Spleen (tissue), 3 donors: ENCODE results near the gene GSN.

Experiments
- POLR2A ChIP-seq, 3 donors: fragments of 450-650 bp; IDR thresholded peaks; one replicate each; pipeline ENCODE4 v1.5.1; 2017; ENCODE audit warnings: antibody characterized with exemption in 3 of 3, mild to moderate bottlenecking in 1 of 3
- POLR2AphosphoS5 ChIP-seq, 3 donors: sonication (generic); formaldehyde crosslinking; IDR thresholded peaks; one replicate each; pipeline ENCODE4 v1.5.1; 2017; ENCODE audit warnings: antibody characterized with exemption in 3 of 3

GRCh38 chr9:121368745-121369144, 100.8 kb downstream of the GSN start:
- TF ChIP-seq POLR2A (IDR thresholded peaks at IDR 0.05) (no peak), POLR2AphosphoS5 (IDR thresholded peaks at IDR 0.05) (peak in 2 of 3 donors; percentile 28 to 29)
